Tibial nerve (tissue), 4 donors: ENCODE results near the gene OCLN. TPM values are rescaled to one million over a fixed set of nuclear protein-coding genes. Genes with fewer than 3 reads are reported as not detected.
"Not testable (repeated sequence)": the region's sequence is repeated elsewhere in the genome, so short reads cannot be mapped to it uniquely, and the experiment has no call there.

ENCODE experiments used
- DNase-seq, 2 donors: peaks; one replicate each; pipeline ENCODE4 v3.0.0-alpha.2; 2019; ENCODE audit warnings: low spot score in 2 of 2
- H3K27ac ChIP-seq, 4 donors: fragments of 200-600 bp; sonication (generic) in 3 of 4; one replicate each; pipeline ENCODE4 v1.5.1; 2017 to 2019; ENCODE audit warnings: mild to moderate bottlenecking in 1 of 4
- H3K27me3 ChIP-seq, 2 donors: fragments of 200-600 bp; sonication (generic) in 1 of 2; one replicate each; pipeline versions ENCODE4 v1.5.1 to v1.6.0; 2017 to 2019
- H3K36me3 ChIP-seq, 3 donors: fragments of 200-600 bp; sonication (generic); one replicate each; pipeline ENCODE4 v1.5.1; 2018 to 2019
- H3K4me1 ChIP-seq, 4 donors: fragments of 200-600 bp; sonication (generic) in 3 of 4; one replicate each; pipeline ENCODE4 v1.5.1; 2017 to 2019
- H3K4me3 ChIP-seq, 4 donors: fragments of 200-600 bp; sonication (generic) in 3 of 4; one replicate each; pipeline ENCODE4 v1.5.1; 2017 to 2019; ENCODE audit warnings: mild to moderate bottlenecking in 1 of 4, moderate library complexity in 1 of 4
- H3K9me3 ChIP-seq, 4 donors: fragments of 200-600 bp; sonication (generic) in 3 of 4; one replicate each; pipeline ENCODE4 v1.5.1; 2017 to 2019
- EP300 ChIP-seq, 2 donors: sonication (generic); formaldehyde crosslinking; IDR thresholded peaks; one replicate each; pipeline ENCODE4 v1.6.1; 2017; ENCODE audit warnings: antibody characterized with exemption in 2 of 2, mild to moderate bottlenecking in 1 of 2
- POLR2A ChIP-seq, 2 donors: fragments of 450-650 bp; IDR thresholded peaks; one replicate each; pipeline ENCODE4 v1.6.1; 2017; ENCODE audit warnings: antibody characterized with exemption in 2 of 2, mild to moderate bottlenecking in 2 of 2, moderate library complexity in 2 of 2
- WGBS, 2 donors: methylation state at CpG; one replicate each; pipeline ENCODE4 v1.1.5; 2018; 5-methylcytosine and 5-hydroxymethylcytosine counted together
- total RNA-seq, 4 donors: library from RNA; depleted of rRNA; stranded (reverse); fragments of >200 nt; gene quantifications; one replicate each; pipeline ENCODE4 v1.1.0, GENCODE V29; 2016
- TF ChIP-seq, protein P1 (sequence below), 5 experiments: fragments of 200-600 bp in 3 of 5; fragments of 450-650 bp in 2 of 5; sonication (generic) in 3 of 5; IDR thresholded peaks; one replicate each; pipeline ENCODE4 v1.5.1; 2016 to 2019; ENCODE audit warnings: antibody characterized with exemption in 5 of 5, mild to moderate bottlenecking in 3 of 5, moderate library complexity in 2 of 5

OCLN gene, protein sequence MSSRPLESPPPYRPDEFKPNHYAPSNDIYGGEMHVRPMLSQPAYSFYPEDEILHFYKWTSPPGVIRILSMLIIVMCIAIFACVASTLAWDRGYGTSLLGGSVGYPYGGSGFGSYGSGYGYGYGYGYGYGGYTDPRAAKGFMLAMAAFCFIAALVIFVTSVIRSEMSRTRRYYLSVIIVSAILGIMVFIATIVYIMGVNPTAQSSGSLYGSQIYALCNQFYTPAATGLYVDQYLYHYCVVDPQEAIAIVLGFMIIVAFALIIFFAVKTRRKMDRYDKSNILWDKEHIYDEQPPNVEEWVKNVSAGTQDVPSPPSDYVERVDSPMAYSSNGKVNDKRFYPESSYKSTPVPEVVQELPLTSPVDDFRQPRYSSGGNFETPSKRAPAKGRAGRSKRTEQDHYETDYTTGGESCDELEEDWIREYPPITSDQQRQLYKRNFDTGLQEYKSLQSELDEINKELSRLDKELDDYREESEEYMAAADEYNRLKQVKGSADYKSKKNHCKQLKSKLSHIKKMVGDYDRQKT
- 10 to 100 TPM in 2 of 4 donors, 1 to 10 TPM in 2; 8.1 to 13.8 (median 9.2) TPM for total RNA-seq

DNA sequence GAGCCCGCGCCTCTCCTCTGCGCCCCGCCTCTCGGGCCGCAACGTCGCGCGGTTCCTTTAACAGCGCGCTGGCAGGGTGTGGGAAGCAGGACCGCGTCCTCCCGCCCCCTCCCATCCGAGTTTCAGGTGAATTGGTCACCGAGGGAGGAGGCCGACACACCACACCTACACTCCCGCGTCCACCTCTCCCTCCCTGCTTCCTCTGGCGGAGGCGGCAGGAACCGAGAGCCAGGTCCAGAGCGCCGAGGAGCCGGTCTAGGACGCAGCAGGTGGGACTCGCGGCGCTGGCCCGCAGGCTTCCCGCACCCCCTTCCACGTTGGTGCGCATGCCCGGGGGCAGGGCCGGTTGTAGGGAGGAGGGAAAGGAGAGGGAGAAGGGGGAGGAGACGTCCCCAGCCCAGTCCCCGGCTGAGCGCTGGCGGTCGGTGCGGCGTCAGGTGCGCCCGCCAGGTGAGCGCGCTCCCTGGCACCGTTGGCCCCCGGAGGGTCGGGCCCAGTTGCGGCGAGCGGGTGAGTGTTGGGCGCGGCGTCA, at the start of gene OCLN:
TSS of gene OCLN (plus strand) at position 400 of the 532 bp plus-strand sequence. CDS start 11,455 bp downstream, outside the sequence.
- Histone ChIP-seq H3K4me1 (peaks cover 0 to 29% (median 10%) of the 10 kb centered on the region in 4 donors), H3K9me3 (no peaks in the 10 kb centered on the region), H3K27ac (peak within 1 kb of the TSS in 2 of 4 donors; percentile 65 to 73), H3K27me3 (peaks cover 0 to 43% of the 10 kb centered on the region in 2 donors), H3K4me3 (peak within 1 kb of the TSS; percentile 40 to 64 (median 56)), H3K36me3 (no peaks in the 10 kb centered on the region)
- no peak for DNase-seq
- TF ChIP-seq, protein P1, sequence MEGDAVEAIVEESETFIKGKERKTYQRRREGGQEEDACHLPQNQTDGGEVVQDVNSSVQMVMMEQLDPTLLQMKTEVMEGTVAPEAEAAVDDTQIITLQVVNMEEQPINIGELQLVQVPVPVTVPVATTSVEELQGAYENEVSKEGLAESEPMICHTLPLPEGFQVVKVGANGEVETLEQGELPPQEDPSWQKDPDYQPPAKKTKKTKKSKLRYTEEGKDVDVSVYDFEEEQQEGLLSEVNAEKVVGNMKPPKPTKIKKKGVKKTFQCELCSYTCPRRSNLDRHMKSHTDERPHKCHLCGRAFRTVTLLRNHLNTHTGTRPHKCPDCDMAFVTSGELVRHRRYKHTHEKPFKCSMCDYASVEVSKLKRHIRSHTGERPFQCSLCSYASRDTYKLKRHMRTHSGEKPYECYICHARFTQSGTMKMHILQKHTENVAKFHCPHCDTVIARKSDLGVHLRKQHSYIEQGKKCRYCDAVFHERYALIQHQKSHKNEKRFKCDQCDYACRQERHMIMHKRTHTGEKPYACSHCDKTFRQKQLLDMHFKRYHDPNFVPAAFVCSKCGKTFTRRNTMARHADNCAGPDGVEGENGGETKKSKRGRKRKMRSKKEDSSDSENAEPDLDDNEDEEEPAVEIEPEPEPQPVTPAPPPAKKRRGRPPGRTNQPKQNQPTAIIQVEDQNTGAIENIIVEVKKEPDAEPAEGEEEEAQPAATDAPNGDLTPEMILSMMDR (IDR thresholded peaks at IDR 0.05), result no peak
- TF ChIP-seq POLR2A (IDR thresholded peaks at IDR 0.05) (no peak), EP300 (IDR thresholded peaks at IDR 0.05) (no peak)
- 0 to 1% methylated on average over 43 to 46 of the region's 56 CpGs for WGBS, 2 donors

DNA sequence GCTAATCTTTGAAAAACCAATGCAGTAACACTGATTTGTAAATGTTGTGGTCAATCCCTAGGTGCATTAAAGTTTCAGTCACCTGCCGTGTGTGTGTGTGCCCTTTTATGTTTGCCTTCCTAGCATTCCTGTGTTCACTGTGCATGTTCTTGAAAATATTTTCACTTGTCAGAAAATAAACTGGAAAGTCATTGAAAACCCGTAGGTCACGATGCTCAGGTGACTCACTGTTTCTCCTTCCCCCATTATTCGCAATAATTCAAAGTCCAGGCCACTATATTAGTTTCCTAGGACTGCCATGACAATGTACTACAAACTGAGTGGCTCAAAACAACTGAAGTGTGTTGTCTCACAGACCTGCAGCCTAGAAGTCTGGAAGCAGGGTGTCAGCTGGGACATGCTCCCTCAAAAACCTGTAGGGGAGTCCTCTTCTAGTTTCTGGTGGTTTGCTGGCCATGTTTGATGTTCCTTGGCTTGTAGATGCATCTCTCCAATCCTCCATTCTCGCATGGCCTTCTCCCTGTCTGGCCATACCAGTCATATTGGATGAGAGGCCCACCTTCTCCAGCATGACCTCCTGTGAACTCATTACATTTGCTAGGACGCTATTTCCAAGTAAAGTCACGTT, 48.3 kb upstream of the OCLN start:
- TF ChIP-seq, protein P1 (IDR thresholded peaks at IDR 0.05), result no peak
- TF ChIP-seq POLR2A (IDR thresholded peaks at IDR 0.05) (no peak), EP300 (IDR thresholded peaks at IDR 0.05) (no peak)
- Histone ChIP-seq H3K27ac (no peak overlapping the region), H3K4me3 (no peak overlapping the region), H3K27me3 (no peaks in the 10 kb centered on the region), H3K36me3 (no peaks in the 10 kb centered on the region), H3K9me3 (no peaks in the 10 kb centered on the region), H3K4me1 (no peaks in the 10 kb centered on the region)
- WGBS, 2 donors, result 90 to 92% methylated on average over 7 of the region's 7 CpGs
- DNase-seq, result no peak

DNA sequence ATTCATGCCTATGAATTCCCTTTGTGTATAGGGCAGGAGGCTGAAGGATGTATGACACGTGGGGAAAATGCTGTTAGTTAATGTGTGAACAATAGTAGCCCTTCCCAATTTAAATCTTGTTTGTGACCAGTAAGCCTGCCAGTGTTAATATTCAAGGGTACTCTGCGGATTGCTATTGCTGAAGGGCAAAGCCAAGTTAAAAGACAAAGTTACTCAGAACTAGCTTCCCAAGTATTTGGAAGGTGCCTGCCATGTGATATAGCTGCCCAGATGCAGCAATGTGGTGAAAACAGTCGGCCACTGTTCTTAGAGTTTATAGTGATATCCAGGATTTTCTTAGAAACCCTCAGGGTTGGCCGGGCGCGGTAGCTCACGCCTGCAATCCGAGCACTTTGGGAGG, 43.1 kb upstream of the OCLN start:
- 79 to 86% methylated on average over 8 of the region's 8 CpGs for WGBS, 2 donors
- H3K27ac ChIP-seq, result no peak overlapping the region
- no peaks in the 10 kb centered on the region for H3K27me3 ChIP-seq
- H3K9me3 ChIP-seq, result no peaks in the 10 kb centered on the region
- H3K4me1 ChIP-seq, result no peaks in the 10 kb centered on the region
- TF ChIP-seq, protein P1 (IDR thresholded peaks at IDR 0.05), result no peak
- no peak for TF ChIP-seq POLR2A (IDR thresholded peaks at IDR 0.05)
- DNase-seq, result no peak
- H3K4me3 ChIP-seq, result no peak overlapping the region
- no peaks in the 10 kb centered on the region for H3K36me3 ChIP-seq

DNA sequence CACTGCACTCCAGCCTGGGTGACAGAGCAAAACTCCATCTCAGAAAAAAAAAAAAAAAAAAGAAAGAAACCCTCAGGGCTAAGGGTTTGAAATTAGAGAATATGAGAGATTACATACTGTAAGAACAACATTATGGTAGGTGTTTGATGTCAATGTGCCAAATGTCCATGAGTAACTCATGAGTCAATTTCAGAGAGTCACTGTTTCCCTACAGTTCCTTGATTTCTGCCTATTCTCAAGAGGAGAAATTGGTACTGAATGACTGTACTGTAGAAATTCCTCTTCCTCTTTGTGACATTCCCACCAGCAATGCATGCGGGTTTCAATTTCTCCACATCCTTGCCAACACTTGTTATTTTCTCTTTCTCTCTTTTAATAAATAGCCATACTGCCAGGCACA, 42.5 kb upstream of the OCLN start:
- H3K4me3 ChIP-seq, result no peak overlapping the region
- H3K27ac ChIP-seq, result no peak overlapping the region
- DNase-seq, result no peak
- 89 to 91% methylated on average over 1 of the region's 1 CpG for WGBS, 2 donors
- H3K9me3 ChIP-seq, result no peaks in the 10 kb centered on the region
- no peaks in the 10 kb centered on the region for H3K36me3 ChIP-seq
- H3K4me1 ChIP-seq, result no peaks in the 10 kb centered on the region
- no peaks in the 10 kb centered on the region for H3K27me3 ChIP-seq
- TF ChIP-seq EP300 (IDR thresholded peaks at IDR 0.05) (no peak), POLR2A (IDR thresholded peaks at IDR 0.05) (no peak)
- TF ChIP-seq, protein P1 (IDR thresholded peaks at IDR 0.05), result no peak

DNA sequence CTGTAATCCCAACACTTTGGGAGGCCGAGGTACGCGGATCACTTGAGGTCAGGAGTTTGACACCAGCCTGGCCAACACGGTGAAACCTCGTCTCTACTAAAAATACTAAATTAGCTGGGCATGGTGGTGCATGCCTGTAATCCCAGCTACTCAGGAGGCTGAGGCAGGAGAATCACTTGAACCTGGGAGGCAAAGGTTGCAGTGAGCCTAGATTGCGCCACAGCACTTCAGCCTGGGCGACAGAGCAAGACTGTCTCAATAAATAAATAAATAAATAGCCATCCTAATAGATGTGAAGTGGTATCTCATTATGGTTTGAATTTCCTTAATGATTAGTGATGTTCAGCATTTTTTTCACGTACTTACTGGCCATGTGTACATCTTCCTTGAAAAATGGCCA, 42.1 kb upstream of the OCLN start:
- not testable (repeated sequence) for DNase-seq, H3K36me3 ChIP-seq, H3K4me1 ChIP-seq, H3K27ac ChIP-seq, H3K4me3 ChIP-seq, H3K9me3 ChIP-seq, H3K27me3 ChIP-seq
- WGBS, 2 donors, result 95 to 97% methylated on average over 8 of the region's 8 CpGs
